ENCODE measurements around the gene MYL5. TPM values are rescaled to one million over a fixed set of nuclear protein-coding genes. Genes with fewer than 3 reads are reported as not detected.
"Not testable (repeated sequence)": the region's sequence is repeated elsewhere in the genome, so short reads cannot be mapped to it uniquely, and the experiment has no call there.

MYL5 gene
- total RNA-seq, 2 experiments from 2014 or later, result 17.8 to 19.0 TPM

DNA sequence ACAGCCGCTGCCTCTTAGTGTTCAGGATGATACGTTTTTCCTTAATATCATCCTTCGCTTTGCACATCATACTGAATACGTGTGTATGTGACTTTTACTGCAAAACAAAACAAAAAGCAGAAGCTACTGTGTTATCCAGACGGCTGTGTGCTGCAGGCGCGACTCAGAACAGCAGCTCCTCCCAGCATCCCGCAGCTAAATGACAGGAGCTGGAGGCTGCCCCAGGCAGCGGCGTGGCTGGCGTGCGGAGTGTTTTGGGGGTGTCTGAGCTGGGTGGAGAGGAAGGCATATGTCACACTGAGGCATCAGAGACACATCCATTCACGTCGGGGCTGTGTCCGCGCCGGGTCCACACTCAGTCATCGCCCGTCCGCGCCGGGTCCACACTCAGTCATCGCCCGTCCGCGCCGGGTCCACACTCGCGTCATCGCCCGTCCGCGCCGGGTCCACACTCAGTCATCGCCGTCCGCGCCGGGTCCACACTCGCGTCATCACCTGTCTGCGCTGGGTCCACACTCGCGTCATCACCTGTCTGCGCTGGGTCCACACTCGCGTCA, 47.9 kb downstream of the MYL5 start:
- ChIA-PET POLR2A (no interaction called here), CTCF (no interaction called here)
- no peaks in the 10 kb centered on the region for H3K9me3 Mint-ChIP-seq
- H3K27ac Mint-ChIP-seq, result no peak overlapping the region
- peaks cover 39% of the 10 kb centered on the region for H3K36me3 Mint-ChIP-seq (ENCODE audit: low read depth)
- no peak for DNase-seq
- H3K27me3 Mint-ChIP-seq, result no peaks in the 10 kb centered on the region
- H3K4me1 Mint-ChIP-seq, result peaks cover 8% of the 10 kb centered on the region
- no peak overlapping the region for H3K4me3 Mint-ChIP-seq

DNA sequence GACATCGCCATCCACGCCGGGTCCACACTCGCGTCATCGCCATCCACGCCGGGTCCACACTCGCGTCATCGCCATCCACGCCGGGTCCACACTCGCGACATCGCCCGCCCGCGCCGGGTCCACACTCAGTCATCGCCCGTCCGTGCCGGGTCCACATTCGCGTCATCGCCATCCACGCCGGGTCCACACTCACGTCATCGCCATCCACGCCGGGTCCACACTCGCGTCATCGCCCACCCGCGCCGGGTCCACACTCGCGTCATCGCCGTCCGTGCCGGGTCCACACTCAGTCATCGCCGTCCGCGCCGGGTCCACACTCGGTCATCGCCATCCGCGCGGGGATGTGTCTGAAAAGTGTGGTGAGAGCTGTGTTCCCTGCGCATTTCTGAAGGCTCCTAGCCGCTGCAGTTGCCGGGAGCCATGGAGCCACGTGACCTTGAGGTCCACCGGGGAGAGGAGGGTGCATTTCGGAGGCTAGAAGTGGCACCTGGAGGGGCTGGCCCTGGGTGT, 48.6 kb downstream of the MYL5 start:
- Mint-ChIP-seq H3K9me3 (no peaks in the 10 kb centered on the region), H3K27ac (no peak overlapping the region), H3K4me1 (peaks cover 3% of the 10 kb centered on the region), H3K27me3 (no peaks in the 10 kb centered on the region), H3K4me3 (no peak overlapping the region), H3K36me3 (ENCODE audit: low read depth) (peaks cover 38% of the 10 kb centered on the region)
- DNase-seq, result no peak
- POLR2A ChIA-PET, result no interaction called here
- CTCF ChIA-PET, result interaction anchor here (0.5 kb wide), 1 partner anchor 960 kb away, joined by 3 read pairs; no protein-coding TSS in a partner anchor

DNA sequence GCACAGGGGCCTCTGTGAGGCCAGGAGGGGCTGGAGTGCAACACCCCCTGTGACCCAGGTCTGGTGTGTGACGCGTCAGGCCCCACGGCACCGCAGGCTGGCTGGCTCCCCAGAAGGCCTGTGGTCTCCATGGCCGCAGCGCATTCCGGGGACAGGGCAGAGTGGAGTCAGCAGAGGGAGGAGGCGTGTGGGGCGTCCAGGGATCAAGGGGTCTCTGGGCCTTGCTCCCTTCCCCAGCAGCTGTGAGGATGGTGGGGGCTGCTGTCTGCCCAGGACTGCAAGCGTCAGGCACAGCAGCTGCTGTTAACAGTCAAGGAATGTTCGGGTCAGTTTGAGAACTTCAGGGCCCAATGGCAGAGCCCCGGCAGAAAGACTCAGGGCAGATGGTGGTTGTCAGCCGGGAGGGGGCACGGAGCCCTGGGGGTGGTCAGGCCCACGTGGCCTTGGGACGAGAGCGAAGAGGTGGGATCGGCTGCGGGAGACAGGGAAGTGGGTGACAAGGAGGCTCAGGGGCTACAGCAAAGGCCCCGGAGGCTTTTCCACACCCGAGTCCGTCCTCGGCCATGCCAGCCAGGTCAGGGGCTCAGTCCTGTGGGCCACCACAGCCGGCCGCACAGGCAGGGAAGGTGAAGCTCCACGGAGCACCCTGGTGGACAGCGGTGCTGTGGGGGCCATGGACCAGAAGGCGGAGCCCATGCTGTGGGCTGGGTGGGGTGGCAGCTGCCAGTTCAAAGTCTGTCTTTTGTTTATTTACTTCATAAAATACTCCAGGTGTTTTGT, 49.6 kb downstream of the MYL5 start:
- Mint-ChIP-seq H3K27me3 (no peaks in the 10 kb centered on the region), H3K27ac (no peak overlapping the region), H3K36me3 (ENCODE audit: low read depth) (peaks cover 37% of the 10 kb centered on the region), H3K4me3 (no peak overlapping the region), H3K4me1 (peaks cover 3% of the 10 kb centered on the region), H3K9me3 (no peaks in the 10 kb centered on the region)
- ChIA-PET CTCF (no interaction called here), POLR2A (interaction anchor here (0.6 kb wide), 1 partner anchor 152 kb away, joined by 3 read pairs; no protein-coding TSS in a partner anchor)
- DNase-seq, result no peak

DNA sequence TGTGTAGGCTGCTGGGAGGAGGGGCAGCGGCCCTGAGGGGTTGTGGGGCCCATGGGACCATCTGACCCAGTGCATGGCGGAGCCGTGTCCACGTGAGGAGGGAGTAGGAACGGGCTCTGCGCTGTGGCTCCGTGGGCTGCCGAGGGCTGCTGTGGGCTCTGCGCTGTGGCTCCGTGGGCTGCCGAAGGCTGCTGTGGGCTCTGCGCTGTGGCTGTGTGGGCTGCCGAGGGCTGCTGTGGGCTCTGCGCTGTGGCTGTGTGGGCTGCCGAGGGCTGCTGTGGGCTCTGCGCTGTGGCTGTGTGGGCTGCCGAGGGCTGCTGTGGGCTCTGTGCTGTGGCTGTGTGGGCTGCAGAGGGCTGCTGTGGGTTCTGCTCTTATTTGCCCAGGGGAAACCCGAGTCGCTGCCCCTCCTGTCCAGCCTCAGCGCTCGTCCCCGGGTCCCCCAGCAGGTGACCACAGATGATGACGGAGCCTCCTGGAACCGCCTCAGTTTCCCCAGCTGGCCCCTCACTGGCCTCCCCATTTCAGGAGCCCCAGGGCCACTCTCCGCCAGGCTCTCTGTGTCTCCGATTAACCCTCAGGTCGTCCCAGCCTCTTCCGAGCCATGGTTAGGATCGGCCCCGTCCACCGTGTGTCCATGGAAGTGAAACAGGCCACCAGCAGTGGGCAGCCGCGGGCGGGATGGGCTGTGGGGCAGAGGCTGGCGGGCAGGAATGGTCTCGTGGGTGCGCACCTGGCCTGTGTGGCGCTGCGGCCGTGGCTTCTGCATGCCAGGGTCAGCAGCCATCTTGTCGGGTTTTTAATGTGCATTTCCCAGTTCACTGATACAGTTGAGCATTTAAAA, 51.3 kb downstream of the MYL5 start:
- Mint-ChIP-seq H3K27ac (no peak overlapping the region), H3K9me3 (no peaks in the 10 kb centered on the region), H3K27me3 (no peaks in the 10 kb centered on the region), H3K36me3 (ENCODE audit: low read depth) (peaks cover 35% of the 10 kb centered on the region), H3K4me1 (peaks cover 3% of the 10 kb centered on the region), H3K4me3 (no peak overlapping the region)
- POLR2A ChIA-PET, result no interaction called here
- CTCF ChIA-PET, result interaction anchor here (1.1 kb wide), 1 partner anchor 17 kb away, joined by 3 read pairs; no protein-coding TSS in a partner anchor
- DNase-seq, result no peak

DNA sequence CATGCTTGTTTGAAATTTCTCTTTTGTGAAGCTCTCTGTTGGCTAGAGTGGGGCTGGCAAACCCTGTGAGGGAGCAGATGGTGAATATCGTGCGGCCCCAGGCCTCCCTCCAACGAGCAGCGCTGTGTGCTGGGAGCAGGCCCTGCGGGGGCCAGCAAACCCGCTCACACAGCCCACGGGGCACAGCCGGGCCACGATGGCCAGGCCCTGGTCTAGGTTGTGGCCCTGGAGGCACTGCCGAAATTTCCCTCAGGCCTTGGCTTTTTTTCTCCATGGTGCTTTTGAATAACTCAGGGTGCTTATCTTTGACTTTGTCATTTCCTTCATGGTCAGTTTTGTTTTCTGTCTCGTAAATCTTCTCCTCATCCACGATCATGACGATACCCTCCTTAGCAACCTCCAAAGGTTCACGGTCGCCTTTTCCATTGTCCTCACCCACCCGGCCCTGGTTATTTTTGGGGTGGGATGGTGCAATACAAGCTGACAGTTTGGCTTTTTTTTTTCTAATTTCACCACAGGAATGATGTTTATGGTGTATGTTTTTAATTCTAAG, 52.0 kb downstream of the MYL5 start:
- Mint-ChIP-seq H3K27ac (no peak overlapping the region), H3K36me3 (ENCODE audit: low read depth) (peaks cover 34% of the 10 kb centered on the region), H3K4me1 (peaks cover 5% of the 10 kb centered on the region), H3K9me3 (no peaks in the 10 kb centered on the region), H3K4me3 (no peak overlapping the region), H3K27me3 (no peaks in the 10 kb centered on the region)
- ChIA-PET POLR2A (no interaction called here), CTCF (interaction anchor here (1.1 kb wide), 1 partner anchor 17 kb away, joined by 3 read pairs; no protein-coding TSS in a partner anchor)
- no peak for DNase-seq

DNA sequence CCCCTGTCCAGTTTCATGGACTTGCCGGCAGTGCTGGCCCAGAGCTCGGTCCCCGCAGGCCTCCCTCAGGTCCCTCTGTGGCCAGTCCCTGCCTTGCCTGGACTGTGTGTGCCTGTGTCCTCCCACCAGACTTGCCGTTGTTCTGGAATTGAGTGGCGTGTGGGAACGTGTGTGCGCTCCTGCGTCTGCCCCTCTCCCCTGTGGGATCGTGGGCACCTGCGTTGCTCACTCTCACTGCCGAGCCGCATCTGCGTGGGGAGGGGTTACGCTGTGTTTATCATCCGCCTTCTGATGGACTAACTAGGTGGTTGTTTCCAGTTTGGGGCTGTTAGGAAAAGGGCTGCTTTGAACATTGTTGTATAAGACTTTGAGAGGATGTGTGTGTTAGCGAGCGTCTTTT, 52.5 kb downstream of the MYL5 start:
- ChIA-PET CTCF (no interaction called here), POLR2A (no interaction called here)
- peaks cover 28% of the 10 kb centered on the region for H3K36me3 Mint-ChIP-seq (ENCODE audit: low read depth)
- peaks cover 5% of the 10 kb centered on the region for H3K4me1 Mint-ChIP-seq
- H3K27me3 Mint-ChIP-seq, result no peaks in the 10 kb centered on the region
- no peak overlapping the region for H3K27ac Mint-ChIP-seq
- DNase-seq, result no peak
- no peaks in the 10 kb centered on the region for H3K9me3 Mint-ChIP-seq
- H3K4me3 Mint-ChIP-seq, result no peak overlapping the region

DNA sequence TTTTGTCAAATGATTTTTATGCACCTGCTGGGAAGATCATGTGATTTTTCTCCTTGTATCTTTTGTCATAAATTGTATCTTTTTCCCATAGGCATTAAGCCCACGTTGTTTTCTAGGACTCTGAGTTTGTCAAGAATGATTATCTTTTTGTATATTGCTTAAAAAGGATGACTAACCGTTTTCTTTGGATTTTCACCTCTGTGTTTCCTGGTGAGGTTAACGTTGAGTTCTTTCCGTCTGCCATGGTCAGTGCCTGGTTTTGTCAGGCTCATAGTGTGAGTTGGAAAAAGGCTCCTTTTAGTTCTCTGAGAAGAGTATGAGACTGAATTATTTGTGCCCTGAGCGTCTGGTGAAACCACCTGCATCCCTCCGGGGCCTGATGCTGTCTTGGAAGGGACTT, 53.2 kb downstream of the MYL5 start:
- DNase-seq, result no peak
- CTCF ChIA-PET, result no interaction called here
- POLR2A ChIA-PET, result no interaction called here
- H3K36me3 Mint-ChIP-seq (ENCODE audit: low read depth), result peaks cover 21% of the 10 kb centered on the region
- no peaks in the 10 kb centered on the region for H3K27me3 Mint-ChIP-seq
- no peak overlapping the region for H3K4me3 Mint-ChIP-seq
- peaks cover 5% of the 10 kb centered on the region for H3K4me1 Mint-ChIP-seq
- no peak overlapping the region for H3K27ac Mint-ChIP-seq
- no peaks in the 10 kb centered on the region for H3K9me3 Mint-ChIP-seq

DNA sequence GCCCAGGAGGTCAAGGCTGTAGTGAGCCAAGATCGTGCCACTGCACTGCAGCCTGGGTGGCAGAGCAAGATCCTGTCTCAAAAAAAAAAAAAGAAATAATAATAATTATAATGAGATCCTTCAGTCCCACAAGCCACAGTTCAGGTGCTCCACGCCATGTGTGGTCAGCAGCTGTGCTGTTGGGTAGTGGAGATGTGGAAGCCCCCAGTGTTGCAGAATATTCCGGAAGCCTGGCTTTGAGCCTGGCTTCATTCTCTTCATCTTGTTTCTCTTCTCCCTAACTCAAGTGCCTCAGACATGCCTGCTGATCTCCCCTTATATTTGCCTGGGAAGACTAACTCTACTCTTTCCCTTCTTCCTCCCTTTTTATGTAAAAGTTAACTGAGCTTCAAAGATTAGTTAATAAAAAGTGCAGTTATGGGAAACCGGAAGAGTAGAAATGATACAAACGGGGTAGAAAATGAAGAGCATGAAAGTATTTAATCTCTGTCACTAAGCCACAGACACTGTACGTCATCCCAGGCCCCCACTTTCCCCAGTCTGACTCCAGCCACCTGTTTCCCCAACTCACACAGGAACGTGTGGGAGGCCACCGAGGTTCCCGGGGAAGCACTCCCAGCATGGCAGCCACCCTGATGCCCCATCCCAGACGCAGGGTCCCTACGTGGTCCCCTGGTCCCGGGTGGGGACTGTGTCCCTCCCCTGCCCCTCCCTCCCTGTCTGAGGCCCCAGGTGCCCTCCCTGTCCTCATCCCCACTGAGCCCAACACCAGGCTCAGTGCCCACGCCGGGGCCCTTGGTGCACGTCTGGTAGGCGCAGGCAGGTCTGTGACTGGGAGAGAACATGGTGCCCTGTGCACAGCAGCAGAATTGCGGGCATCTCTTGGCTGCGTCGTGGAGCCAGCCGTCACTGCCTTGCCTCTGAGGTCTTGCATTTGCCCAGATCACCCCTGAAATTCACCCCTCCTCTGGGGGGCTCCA, 55.3 kb downstream of the MYL5 start:
- peaks cover 5% of the 10 kb centered on the region for H3K4me1 Mint-ChIP-seq
- no peaks in the 10 kb centered on the region for H3K27me3 Mint-ChIP-seq
- DNase-seq, result no peak
- ChIA-PET POLR2A (no interaction called here), CTCF (no interaction called here)
- H3K4me3 Mint-ChIP-seq, result no peak overlapping the region
- peaks cover 23% of the 10 kb centered on the region for H3K36me3 Mint-ChIP-seq (ENCODE audit: low read depth)
- H3K27ac Mint-ChIP-seq, result no peak overlapping the region
- H3K9me3 Mint-ChIP-seq, result no peaks in the 10 kb centered on the region

DNA sequence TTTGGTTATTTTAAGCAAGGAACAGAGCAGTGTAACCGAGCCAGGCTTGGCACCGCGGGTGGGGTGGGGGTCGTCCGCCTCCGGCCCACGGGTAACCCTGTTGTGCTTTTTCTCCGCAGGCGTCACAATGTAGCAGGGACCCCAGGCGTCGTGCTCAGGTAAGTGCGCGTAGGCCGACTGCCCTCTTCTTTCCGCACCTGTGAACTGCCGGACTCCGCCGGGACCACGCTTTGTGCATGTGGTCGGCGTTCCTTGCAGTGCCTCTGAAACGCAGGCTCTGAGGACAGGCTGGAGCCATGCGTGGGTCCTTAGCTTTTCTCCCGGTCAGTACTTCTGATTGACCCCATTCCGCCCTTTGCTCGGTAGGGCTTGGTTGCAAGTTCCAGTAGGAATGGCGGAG, 56.2 kb downstream of the MYL5 start:
- Mint-ChIP-seq H3K36me3 (ENCODE audit: low read depth) (peaks cover 29% of the 10 kb centered on the region), H3K27ac (no peak overlapping the region)

DNA sequence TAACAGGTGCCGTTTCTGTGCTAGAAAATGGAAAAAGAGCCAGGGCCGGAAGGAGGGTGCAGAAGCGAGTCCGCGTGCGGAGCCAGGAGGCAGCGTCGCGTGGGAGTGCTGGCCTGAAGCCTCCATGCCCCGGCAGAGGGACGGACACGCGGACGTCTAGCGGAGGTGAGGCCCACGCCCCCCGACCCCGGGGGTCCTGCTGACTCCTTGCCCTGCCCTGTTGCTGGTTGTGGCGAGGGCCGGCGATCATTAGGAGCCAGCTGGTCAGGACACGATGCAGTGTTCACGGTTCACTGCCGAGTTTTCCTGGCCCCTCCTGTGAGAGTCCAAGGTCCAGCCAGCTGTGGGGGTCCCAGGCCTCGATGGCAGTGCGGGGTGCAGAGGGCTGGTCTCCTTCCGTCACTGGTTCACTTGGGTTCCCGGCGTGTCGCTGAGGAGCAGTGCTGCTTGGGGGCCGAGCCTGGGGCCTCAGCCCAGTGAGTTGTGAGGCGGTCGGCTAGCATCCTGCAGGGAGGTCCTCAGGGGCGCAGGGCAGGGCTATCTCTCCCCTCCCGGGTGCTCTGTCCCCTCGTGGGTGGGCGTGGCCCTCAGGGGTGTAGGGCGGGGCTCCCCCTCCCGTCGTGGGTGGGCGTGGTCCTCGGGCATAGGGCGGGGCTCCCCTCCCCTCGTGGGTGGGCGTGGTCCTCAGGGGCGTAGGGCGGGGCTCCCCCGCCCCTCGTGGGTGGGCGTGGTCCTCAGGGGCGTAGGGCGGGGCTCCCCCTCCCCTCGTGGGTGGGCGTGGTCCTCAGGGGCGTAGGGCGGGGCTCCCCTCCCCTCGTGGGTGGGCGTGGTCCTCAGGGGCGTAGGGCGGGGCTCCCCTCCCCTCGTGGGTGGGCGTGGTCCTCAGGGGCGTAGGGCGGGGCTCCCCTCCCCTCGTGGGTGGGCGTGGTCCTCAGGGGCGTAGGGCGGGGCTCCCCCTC, 56.9 kb downstream of the MYL5 start:
- DNase-seq, H3K4me3 Mint-ChIP-seq, CTCF ChIA-PET, H3K9me3 Mint-ChIP-seq, H3K27ac Mint-ChIP-seq, H3K27me3 Mint-ChIP-seq, H3K4me1 Mint-ChIP-seq, POLR2A ChIA-PET: not testable (repeated sequence)
- peaks cover 31% of the 10 kb centered on the region for H3K36me3 Mint-ChIP-seq (ENCODE audit: low read depth)

More for the DNA sequence above, 56.2 kb downstream of the MYL5 start:
- ChIA-PET CTCF (no interaction called here), POLR2A (no interaction called here)
- H3K9me3 Mint-ChIP-seq, result no peaks in the 10 kb centered on the region
- H3K4me1 Mint-ChIP-seq, result peaks cover 5% of the 10 kb centered on the region
- no peak overlapping the region for H3K4me3 Mint-ChIP-seq
- H3K27me3 Mint-ChIP-seq, result no peaks in the 10 kb centered on the region
- DNase-seq, result no peak
